HG02571 (cell line): Measurements from ENCODE around the gene ERGIC1.
A peak's percentile ranks its signal among the peaks of the same experiment; 100 is the strongest.
"Not testable (repeated sequence)": the region's sequence is repeated elsewhere in the genome, so short reads cannot be mapped to it uniquely, and the experiment has no call there.

Source experiments
- ATAC-seq: cut with Tn5 transposase; IDR thresholded peaks from one replicate; pipeline ENCODE4 v1.9.1; 2021; ENCODE audit warnings: mild to moderate bottlenecking, moderate library complexity; ENCODE audit not compliant: unreplicated experiment

ERGIC1 gene

DNA sequence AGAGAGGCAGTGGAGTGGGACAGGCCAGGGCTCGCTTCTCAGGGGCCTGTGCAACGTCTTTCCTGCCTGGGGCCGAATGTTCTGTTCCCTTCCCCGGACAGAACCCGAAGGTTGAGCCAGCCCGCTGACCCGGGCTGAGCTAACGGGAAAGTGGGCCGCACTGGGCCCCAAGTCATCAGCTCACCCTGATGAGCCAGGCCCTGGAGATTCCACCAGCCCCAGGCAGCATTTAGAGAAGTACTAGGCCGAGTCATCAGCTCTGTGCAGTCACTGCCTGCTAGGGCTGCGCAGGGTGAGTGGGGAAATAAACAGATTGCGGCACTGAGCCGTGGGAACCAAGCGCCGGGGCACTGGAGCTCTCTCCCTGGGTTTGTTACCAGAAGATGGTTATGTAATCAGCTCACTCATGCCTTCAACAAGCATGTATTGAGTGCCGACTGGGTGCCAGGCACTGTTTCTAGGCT lies 33.9 kb upstream of the ERGIC1 start:
- ATAC-seq = no peak

DNA sequence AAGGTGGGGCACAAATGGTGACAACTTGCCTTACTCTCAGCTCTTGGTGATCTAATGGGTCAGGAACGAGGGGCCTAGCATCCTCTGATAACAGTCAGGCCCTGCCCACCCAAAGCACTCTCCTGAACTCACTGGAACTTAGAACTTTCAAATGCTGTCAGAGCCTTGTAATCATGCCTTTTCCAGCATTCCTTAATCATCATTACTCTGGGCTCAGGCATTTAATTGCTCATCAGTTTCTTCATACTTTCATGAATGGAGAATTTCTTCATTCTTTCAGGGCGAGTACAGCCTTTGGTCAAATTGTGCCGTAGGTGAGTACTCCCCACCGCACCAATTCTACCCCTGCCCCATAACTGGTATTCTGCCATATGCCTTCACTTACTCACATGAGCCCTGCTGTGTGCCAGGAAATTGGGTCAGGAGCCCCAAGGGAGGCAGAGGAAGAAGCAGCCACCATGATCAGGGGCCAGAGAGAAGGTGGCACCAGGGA lies 32.8 kb upstream of the ERGIC1 start:
- no peak for ATAC-seq

DNA sequence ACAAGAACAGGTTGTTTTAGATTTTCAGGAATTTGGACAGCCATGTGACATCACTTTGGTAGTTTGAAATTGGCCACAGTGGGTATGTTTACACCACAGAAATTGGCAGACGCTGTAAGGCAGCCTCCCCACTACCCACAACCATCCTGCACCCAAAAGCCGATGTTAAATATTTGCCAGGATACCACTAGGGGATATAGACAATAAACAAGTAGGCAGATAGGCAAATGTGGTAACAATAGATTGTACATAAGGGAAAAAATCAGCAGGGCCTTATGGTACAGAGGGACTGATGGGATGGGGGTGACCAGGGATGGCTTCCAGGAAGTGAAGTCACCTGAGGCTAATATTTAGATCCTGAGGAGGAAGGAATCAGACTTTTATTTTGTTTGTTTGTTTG lies 31.9 kb upstream of the ERGIC1 start:
- ATAC-seq = no peak

DNA sequence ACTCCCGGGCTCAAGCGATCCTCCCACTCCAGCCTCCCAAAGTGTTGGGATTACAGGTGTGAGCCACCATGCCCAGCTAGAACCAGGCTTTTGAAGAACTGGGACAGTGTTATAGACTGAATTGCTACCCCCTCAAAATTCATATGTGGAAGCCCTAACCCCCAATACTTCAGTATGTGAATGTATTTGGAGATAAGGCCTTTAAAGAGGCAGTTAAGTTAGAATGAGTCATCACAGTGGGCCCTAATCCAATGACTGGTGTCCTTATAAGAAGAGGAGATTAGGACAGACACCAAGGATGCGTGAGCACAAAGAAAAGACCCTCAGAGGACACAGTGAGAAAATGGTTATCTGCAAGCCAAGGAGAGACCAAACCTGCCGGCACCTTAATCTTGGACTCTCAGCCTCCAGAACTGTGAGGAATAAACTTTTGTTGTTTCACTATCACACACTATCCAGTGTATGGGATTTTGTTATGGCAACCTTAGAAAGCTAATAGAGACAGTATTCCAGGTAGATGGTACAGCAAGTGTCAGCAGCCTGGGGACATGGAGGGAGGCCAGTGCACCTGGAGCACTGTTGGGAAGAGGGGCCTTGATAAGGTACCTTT lies 31.4 kb upstream of the ERGIC1 start:
- ATAC-seq = no peak

DNA sequence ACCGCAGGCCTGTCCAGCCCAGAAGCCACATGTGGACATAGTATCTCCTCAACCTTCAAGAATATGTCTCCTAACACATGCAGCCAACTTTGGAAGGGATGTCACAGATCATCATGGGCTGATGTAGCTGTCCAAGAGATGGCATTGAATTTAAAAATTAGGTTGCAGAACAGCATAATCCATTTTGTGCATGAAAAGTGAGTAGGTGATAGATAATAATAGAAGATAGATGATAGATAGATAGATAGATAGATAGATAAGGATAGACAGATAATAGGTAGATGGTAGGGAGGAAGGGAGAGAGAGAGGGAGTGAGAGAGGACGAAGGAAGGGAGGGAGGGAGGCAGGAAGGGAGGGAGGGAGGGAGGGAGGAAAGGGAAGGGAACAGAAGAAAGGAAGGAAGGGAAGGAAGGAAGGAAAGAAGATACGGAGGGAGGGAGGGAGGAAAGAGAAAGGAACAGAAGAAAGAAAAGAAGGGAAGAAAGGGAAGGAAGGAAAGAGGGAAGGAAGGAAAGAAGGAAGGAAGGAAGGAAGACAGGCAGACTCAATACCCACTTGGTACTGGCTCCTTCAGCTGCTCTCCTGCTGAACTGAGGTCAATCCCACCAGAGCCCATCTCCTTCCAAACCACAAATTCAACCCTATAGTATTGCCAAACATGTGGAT lies 28.9 kb upstream of the ERGIC1 start:
- no peak for ATAC-seq

DNA sequence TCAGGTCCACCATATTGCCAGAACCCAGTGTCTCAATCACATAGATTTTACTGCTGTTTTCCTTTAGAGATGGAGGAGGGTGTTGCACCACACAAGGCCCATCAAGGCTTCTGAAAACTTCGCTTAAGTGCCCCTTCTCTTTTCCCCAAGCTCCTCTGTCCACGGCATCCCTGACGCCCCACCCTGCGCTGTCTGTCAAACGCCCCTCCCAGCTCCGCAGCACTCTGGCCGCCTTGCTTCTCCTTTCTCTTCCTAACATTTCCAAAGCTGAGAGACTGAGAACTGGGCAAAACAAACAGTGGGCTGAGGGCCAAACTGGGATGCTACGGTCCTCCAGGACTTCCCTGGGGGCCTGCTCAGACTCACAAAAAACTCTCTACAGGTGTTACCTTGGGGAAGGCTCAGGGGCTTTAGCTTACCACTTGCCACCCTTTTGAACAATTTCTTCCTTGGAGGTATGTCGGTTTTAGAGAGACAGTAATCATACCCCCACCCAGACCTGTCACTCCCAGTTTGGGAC lies 28.3 kb upstream of the ERGIC1 start:
- ATAC-seq = no peak

DNA sequence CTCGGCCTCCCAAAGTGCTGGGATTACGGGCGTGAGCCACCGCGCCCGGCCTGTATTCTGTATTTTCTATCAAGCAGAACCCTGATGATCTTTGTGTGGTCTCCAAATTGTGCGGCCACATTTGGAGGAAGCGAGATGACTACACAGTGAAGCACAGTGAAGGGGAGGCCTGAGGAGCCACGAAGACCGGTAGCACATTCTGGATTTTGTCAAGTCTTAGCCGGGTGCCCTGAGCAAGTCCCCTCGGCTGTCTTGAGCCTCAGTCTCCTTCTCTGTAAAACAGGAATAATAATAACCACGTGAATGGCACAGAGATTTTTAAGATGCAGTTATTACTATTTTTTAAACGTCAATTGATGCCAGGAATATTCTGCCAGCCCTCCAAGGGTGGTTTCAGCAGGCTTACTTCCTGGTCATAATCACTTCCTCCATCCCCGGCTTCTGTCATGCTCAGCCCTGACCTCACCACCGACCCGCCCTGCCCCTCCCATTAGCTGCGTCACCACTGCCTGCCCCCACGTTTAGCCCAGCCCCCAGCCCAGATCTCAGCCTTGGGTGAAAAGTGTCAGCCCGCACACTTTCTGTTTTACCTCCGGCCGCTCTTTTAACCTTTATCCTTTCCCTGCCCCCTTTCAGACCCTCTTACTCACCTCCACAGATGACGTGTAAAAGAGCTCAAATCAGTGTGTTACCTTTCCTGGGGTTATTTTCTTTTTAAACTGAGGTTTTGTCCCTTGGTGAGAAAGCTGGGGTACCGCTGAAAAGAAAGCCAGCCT lies 27.0 kb upstream of the ERGIC1 start:
- peak; percentile 94 for ATAC-seq

DNA sequence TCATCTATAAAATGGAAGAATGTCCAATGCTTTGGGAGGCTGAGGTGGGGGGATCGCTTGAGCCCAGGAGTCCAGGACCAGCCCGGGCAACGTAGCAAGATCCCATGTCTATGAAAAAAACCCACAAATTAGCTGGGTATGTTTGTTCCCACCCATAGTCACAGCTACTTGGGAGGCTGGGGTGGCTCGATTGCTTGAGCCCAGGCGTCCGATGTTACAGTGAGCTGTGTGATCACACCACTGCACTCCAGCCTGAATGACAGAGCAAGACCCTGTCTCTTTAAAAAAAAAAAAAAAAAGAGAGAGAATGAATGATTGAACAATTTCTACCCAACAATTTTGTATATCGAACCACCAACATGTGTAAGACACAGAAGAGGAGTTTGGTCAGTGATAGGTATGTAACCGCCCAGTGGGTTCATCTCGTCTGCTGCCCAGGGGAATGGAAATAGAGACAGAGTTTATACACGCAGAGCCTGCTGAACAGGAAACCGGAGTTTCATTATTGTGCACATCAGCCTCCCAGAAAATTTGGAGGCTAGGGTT lies 26.2 kb upstream of the ERGIC1 start:
- ATAC-seq = no peak

DNA sequence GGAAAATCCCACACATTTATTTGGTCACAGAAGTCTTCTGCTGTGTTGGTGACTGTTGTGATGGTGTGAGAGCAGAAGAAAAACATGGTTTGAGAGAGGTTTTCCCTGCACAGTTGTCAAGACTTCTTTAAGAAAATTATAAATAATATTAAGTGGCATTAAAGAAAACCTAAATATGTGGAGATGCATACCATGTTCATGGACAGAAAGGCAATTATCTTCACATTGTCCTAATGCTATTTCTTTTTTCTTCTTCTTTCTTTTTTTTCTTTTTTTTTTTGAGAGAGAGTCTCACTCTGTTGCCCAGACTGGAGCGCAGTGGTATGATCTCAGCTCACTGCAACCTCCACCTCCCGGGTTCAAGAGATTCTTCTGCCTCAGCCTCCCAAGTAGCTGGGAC lies 24.3 kb upstream of the ERGIC1 start:
- ATAC-seq = no peak

DNA sequence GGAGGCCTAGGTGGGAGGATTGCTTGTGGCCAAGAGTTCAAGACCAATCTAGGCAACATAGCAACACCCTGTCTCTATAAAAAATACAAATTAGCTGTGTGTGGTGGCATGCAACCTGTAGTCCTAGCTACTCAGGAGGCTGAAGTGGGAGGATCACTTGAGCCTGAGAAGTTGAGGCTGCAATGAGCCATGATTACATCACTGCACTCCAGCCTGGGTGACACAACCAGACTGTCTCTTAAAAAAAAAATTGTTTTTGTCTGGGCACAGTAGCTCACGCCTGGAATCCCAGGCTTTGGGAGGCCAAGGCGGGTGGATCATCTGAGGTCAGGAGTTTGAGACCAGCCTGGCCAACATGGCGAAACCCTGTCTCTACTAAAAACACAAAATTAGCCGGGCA lies 23.1 kb upstream of the ERGIC1 start:
- ATAC-seq = not testable (repeated sequence)

DNA sequence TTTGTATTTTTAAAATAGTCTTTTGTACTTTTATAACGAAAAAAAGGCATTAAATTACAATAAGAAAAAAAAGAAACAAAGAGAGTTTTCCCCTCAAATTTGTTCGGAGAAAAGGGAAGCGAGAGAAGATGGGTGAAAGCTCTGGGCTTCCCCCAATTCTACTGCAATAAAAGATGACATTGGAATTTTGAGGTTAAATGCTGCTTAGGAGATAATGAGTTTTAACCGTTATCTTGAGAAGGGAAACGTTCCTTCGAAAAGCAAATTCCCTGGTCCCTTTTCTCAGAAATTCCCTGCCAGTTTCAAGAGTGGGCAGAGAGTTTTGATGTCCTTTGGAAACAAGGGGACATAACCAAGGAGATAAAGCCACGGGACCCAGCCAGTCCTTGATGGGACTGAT lies 18.4 kb upstream of the ERGIC1 start:
- ATAC-seq = no peak

DNA sequence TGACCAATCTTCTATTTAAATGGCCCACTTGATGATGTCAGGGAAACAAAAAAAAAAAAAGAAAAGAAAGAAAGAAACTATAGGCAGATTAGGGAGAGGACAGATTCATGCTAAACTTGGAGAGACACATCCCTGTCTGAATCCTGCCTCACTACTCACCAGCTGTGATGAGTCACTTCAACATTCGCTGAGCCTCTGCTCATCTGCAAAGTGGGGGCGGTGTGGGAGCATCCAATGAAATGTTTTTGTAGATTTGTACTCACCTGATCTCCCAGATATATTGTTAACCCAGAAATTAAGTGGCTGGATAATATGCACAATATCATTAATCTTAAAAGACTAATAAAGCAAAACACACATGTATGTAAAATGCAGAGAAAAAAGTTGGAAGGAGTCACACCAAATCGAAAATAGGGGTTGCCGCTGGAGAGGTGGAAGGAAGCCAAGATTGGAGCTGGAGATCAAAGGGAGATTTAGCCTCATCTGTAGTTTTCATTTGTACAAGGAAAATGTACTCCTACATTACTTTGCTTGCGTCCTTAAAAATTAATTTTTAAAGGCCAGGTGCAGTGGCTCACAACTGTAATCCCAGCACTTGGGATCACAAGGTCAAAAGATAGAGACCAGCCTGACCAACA lies 17.0 kb upstream of the ERGIC1 start:
- no peak for ATAC-seq

DNA sequence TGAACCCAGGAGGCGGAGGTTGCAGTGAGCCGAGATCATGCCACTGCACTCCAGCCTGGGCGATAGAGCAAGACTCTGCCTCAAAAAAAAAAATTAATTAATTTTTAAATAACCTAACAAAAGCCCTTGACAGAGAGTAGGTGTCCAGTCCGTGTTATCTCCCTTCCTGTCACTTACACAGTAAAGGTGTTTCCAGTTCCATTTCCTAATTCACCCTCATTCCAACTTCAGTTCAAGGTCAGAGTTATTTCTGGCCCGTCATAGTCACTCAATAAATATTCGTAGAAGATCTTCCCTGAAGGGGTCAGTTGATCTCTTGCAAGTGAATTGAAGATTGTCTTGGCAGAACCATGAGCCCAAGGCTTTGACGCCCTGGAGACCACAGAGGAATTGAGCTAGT lies 16.4 kb upstream of the ERGIC1 start:
- no peak for ATAC-seq

DNA sequence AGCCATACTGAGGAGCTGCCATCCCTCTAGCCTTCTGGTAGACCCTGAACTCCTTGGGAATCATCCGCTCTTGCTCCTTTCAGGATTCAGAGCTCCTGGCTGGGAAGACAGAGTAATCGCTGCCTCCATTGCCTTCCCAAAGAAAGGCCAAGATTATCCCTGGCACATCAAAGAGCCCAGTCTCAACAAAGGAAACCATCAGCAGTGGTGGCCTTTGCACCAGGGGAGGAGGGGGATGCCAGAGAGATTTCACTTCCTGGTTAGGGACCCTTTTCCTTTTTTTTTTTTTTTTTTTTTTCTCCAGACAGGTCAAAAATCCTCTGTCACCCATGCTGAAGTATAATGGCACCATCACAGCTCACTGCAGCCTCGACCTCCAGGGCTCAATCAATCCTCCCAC lies 16.0 kb upstream of the ERGIC1 start:
- no peak for ATAC-seq

DNA sequence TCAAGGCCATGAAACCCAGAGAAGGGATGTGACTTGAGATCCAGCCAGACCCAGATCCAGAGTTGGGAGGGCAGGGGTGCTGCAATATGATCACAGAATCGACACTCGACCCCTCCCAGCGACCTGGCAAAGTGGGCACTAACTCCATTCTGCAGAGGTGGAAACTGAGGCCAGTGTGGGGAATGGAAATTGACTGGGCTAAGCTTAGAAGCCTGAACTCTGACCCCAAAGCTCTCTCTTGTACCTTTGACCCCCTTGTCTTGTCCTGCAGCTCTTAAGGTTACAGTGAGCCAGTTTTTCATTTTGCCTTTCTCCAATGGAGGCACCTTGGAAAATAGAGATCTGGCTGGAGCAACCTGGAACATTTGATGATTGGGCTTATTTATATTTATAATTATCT lies 14.5 kb upstream of the ERGIC1 start:
- ATAC-seq = no peak

DNA sequence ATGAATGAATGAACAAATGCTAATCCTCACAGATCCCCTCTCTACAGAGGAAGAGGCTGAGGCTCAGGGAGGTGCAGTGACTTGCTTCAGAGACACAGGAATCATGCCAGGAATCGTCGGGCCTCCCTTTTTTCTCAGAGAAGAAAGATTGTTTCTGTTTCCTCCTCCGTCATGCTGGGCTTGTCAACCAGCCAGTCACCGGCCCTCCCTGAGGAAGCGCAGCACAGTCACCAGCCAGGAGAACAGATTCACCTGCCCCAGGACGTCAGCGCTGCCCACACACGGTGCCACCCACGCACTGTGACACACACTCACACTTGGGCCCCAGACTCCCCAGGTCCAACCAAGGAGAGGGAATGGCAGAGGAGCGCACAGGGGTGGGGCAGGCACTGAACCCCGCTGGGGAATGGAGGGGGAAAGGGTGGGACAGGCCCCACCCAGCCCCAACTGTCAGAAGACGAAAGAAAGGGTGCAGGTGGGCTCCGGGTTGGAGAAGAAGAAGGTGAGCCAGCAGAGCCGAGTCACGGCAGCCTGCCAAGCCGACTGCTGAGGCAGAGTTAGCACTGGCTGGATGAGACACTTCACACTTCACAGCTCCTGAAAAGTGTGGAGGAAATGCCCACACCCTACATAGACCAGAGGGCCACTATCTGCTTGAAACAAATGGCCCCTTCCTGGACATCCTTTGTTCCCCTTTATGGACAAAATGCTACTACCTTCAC lies 13.8 kb upstream of the ERGIC1 start:
- ATAC-seq = no peak

DNA sequence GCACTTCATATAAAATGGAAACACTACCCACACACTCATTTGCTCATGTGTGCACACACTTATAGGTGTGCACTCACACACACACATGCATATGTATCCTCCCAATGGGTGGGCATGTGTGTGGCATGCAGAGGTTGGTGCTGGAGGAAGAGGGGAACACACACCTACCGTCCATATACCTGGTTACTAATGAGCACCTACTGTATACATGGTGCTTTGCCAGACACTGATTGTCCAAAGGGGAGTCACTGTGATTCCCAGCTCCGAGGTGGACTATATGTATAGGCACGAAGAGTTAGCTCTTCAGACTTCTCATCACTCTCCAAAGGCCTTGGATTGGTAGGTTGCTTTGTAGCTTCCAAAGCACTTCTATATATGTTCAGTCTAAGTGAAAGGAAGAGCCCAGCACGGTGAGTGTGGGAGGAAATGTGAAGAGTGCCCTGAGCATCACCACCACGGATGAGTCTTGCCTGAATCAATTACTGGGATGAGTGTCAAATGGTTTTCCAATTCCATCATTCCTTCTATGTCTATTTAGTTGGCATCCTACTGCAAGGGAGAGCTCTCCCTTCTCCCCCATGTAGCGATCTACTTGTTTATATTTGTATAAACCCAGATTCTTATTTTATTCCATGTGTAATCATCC lies 12.6 kb upstream of the ERGIC1 start:
- no peak for ATAC-seq

DNA sequence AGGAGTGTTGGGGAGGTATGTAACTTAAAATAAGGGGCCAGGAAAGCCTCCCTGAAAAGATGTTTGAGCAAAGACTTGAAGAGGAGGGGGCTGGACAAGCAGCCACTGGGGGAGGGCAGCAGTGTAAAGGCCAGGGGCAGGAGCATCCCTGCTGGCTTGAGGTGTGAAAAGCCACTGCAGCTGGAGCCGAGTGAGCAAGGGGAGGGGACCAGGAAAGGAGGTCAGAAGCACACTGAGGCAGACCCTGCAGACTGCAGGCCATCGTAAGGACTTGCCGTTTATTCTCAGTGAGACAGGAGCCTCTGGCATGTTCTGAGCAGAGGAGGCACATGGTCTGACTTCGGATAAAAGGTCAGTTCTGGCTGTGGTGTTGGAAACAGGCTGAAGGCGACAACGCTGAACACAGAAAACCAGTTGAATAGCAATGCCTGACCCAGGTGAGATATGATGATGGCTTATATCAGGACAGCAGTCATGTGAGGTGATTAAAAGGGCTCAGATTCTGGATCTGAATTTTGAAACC lies 10.2 kb upstream of the ERGIC1 start:
- no peak for ATAC-seq

DNA sequence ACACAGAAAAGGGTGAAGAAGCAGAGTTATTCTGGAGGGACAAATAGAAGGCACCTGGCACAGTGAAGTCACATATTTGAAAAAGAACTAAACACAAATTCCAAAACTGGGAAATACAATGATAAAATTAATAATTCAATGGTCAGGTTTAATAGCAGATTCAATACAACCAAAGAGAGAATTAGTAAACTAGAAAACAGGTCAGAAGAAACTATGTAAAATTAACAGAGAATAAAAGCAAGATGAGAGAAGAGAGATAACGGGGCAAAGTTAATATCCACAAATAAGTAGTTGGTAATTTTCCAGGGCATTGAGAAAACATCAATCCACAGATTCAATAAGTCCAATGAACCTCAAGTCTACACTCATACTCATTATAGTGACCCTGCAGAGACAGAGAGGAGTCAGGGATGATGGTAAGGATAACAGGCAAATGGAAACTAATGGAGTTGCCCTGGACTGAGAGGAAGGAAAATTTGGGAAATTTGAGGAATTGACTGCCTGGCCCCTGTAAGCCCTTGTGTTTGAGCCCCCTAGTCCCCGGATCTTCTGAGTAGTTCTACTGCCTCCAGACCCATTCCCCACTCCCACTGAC lies 8.3 kb upstream of the ERGIC1 start:
- ATAC-seq = no peak
